Measurements from ENCODE around the gene GNAZ.

Gene GNAZ

DNA sequence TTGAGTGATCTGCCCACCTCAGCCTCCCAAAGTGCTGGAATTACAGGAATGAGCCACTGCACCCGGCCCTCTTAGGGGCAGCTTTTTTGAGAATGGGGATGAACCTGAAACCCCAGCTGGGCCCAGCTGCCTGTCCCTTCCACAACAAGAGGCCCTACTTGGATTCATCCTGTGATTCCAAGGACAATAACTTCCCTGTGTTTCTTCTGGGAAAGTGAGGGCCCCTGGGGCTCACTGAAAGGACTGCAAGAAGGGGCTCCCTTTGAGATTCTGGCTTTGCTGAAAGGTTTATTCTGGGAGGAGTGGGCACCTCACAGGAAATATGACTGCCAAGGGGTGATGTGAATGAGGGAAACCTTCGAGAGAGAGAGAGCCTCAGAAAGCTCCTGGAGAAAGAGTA lies 12.3 kb upstream of the GNAZ start:
- no peak overlapping the region for H3K4me3 ChIP-seq (replicated peaks; ENCODE audit: insufficient read depth, low read length)
- H3K27ac ChIP-seq (replicated peaks) = no peak overlapping the region
- TF ChIP-seq, protein P1, sequence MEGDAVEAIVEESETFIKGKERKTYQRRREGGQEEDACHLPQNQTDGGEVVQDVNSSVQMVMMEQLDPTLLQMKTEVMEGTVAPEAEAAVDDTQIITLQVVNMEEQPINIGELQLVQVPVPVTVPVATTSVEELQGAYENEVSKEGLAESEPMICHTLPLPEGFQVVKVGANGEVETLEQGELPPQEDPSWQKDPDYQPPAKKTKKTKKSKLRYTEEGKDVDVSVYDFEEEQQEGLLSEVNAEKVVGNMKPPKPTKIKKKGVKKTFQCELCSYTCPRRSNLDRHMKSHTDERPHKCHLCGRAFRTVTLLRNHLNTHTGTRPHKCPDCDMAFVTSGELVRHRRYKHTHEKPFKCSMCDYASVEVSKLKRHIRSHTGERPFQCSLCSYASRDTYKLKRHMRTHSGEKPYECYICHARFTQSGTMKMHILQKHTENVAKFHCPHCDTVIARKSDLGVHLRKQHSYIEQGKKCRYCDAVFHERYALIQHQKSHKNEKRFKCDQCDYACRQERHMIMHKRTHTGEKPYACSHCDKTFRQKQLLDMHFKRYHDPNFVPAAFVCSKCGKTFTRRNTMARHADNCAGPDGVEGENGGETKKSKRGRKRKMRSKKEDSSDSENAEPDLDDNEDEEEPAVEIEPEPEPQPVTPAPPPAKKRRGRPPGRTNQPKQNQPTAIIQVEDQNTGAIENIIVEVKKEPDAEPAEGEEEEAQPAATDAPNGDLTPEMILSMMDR (IDR thresholded peaks at IDR 0.05; ENCODE audit: insufficient read depth, low read length) = no peak
- TF ChIP-seq GABPA (IDR thresholded peaks at IDR 0.05; ENCODE audit: low read depth) (no peak), POLR2AphosphoS5 (IDR thresholded peaks at IDR 0.05; ENCODE audit: low read depth) (no peak), SPI1 (IDR thresholded peaks at IDR 0.05; ENCODE audit: borderline replicate concordance, low read depth) (no peak)
- TF ChIP-seq, protein P2, sequence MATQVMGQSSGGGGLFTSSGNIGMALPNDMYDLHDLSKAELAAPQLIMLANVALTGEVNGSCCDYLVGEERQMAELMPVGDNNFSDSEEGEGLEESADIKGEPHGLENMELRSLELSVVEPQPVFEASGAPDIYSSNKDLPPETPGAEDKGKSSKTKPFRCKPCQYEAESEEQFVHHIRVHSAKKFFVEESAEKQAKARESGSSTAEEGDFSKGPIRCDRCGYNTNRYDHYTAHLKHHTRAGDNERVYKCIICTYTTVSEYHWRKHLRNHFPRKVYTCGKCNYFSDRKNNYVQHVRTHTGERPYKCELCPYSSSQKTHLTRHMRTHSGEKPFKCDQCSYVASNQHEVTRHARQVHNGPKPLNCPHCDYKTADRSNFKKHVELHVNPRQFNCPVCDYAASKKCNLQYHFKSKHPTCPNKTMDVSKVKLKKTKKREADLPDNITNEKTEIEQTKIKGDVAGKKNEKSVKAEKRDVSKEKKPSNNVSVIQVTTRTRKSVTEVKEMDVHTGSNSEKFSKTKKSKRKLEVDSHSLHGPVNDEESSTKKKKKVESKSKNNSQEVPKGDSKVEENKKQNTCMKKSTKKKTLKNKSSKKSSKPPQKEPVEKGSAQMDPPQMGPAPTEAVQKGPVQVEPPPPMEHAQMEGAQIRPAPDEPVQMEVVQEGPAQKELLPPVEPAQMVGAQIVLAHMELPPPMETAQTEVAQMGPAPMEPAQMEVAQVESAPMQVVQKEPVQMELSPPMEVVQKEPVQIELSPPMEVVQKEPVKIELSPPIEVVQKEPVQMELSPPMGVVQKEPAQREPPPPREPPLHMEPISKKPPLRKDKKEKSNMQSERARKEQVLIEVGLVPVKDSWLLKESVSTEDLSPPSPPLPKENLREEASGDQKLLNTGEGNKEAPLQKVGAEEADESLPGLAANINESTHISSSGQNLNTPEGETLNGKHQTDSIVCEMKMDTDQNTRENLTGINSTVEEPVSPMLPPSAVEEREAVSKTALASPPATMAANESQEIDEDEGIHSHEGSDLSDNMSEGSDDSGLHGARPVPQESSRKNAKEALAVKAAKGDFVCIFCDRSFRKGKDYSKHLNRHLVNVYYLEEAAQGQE (IDR thresholded peaks at IDR 0.05; ENCODE audit: insufficient replicate concordance, low read depth) = no peak
- DNase-seq (ENCODE audit: low read depth in 1 of 2, low spot score in 1 of 2) = no peak
- H3K27me3 ChIP-seq (ENCODE audit: insufficient read depth, poor library complexity, severe bottlenecking) = no peaks in the 10 kb centered on the region

DNA sequence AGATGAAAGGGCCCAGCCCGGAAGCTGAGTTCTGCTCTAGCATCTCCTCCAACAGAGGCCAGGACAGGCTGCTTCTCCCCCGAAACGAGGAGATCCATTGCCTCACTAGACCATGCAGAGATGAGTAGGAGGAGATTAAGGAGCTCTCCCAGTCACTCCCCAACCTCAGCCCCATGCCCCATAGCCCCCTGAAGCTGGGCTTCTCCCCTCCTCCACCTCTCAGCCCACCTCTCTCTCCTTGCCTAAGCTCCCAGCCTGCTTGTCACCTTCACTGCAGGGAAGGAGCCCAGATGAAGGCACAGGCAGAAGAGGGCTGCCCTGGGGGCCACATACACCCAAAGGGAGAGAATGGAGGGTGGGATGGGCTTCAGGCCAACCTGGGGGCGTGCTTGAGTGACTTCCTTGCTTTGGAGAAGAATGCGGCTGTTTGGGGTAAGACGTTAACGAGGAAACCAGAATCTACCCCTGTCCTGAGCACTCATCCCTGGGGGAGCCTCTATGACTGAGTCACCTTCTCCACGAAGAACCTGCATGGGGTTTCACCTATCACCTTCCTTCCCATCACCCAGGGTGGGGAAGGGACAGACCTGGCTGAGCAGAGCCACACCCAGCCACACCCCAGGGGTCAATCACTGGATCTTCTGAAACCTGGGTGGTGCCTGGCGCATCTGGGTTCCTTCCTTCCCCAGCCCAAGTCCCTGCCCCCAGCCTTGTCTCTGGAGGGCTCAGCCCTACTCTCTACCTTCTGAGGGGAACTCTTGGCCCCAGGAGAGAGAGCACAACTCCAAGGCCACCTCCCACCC lies 11.6 kb upstream of the GNAZ start:
- DNase-seq (ENCODE audit: low read depth in 1 of 2, low spot score in 1 of 2) = no peak
- H3K4me3 ChIP-seq (replicated peaks; ENCODE audit: insufficient read depth, low read length) = no peak overlapping the region
- H3K27me3 ChIP-seq (ENCODE audit: insufficient read depth, poor library complexity, severe bottlenecking) = no peaks in the 10 kb centered on the region
- TF ChIP-seq SPI1 (IDR thresholded peaks at IDR 0.05; ENCODE audit: borderline replicate concordance, low read depth) (no peak), POLR2AphosphoS5 (IDR thresholded peaks at IDR 0.05; ENCODE audit: low read depth) (no peak), GABPA (IDR thresholded peaks at IDR 0.05; ENCODE audit: low read depth) (no peak)
- TF ChIP-seq, protein P2 (IDR thresholded peaks at IDR 0.05; ENCODE audit: insufficient replicate concordance, low read depth) = no peak
- TF ChIP-seq, protein P1 (IDR thresholded peaks at IDR 0.05; ENCODE audit: insufficient read depth, low read length) = no peak
- H3K27ac ChIP-seq (replicated peaks) = no peak overlapping the region

- Histone ChIP-seq H3K4me3 (replicated peaks; ENCODE audit: insufficient read depth, low read length) (no peak overlapping the region), H3K27me3 (ENCODE audit: insufficient read depth, poor library complexity, severe bottlenecking) (no peaks in the 10 kb centered on the region), H3K27ac (replicated peaks) (no peak overlapping the region)
- DNase-seq (ENCODE audit: low read depth in 1 of 2, low spot score in 1 of 2) = no peak
- TF ChIP-seq GABPA (IDR thresholded peaks at IDR 0.05; ENCODE audit: low read depth) = no peak
- TF ChIP-seq POLR2AphosphoS5 (IDR thresholded peaks at IDR 0.05; ENCODE audit: low read depth) = no peak
- TF ChIP-seq SPI1 (IDR thresholded peaks at IDR 0.05; ENCODE audit: borderline replicate concordance, low read depth) = no peak
- TF ChIP-seq, protein P2 (IDR thresholded peaks at IDR 0.05; ENCODE audit: insufficient replicate concordance, low read depth) = no peak
- TF ChIP-seq, protein P1 (IDR thresholded peaks at IDR 0.05; ENCODE audit: insufficient read depth, low read length) = no peak
Measured at GRCh38 chr22:23059284-23059948, 10.9 kb upstream of the GNAZ start.

All from HL-60 (cell line).